Stimulated activated memory B cell treated with anti-CD40 and anti-IgM and Interleukin-4, amounts not matched to agents 10 μg/mL and 1 μg/mL and 100 μg/mL, for 72 hours (primary cell): ENCODE data around the gene SLC2A11.

Source experiments
- ATAC-seq: fragments of 150-1000 bp; cut with Tn5 transposase; 2 replicates; pipeline ENCODE4 v1.10.0; 2021
- H3K27ac Mint-ChIP-seq: one replicate; pipeline ENCODE4 v1.8.0; 2022; ENCODE audit warnings: mild to moderate bottlenecking, mixed read lengths
- H3K27me3 Mint-ChIP-seq: one replicate; pipeline ENCODE4 v1.8.0; 2022; ENCODE audit warnings: mixed read lengths
- H3K36me3 Mint-ChIP-seq: one replicate; pipeline ENCODE4 v1.8.0; 2022; ENCODE audit warnings: mixed read lengths
- H3K4me1 Mint-ChIP-seq: one replicate; pipeline ENCODE4 v1.8.0; 2022; ENCODE audit warnings: mixed read lengths
- H3K4me3 Mint-ChIP-seq: one replicate; pipeline ENCODE4 v1.8.0; 2022; ENCODE audit warnings: mild to moderate bottlenecking, moderate library complexity, mixed read lengths
- H3K9me3 Mint-ChIP-seq: one replicate; pipeline ENCODE4 v1.8.0; 2022; ENCODE audit warnings: mixed read lengths

Gene SLC2A11

DNA sequence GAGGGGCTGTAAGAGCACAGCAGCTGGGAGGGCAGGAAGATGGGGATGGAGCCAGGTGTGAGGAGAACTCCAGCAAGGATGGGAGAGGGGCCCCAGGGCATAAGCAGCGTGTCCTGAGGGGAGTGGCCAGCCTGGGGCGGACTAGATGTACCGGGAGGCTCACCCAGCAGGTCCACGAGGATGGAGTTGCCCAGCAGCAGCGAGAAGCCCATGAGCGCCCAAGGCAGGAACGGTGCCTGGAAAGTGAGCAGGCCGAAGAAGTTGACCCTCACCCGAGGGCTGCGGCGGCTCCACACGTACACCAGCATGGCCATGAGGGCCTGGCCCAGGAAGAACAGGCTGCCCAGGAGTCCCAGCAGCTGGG is 20.2 kb upstream of the SLC2A11 start:
- ATAC-seq = no peak
- peak overlapping the region; percentile 88 for H3K27ac Mint-ChIP-seq
- no peaks in the 10 kb centered on the region for H3K27me3 Mint-ChIP-seq
- H3K4me1 Mint-ChIP-seq = peaks cover 64% of the 10 kb centered on the region
- peaks cover 7% of the 10 kb centered on the region for H3K36me3 Mint-ChIP-seq
- peak overlapping the region; percentile 89 for H3K4me3 Mint-ChIP-seq
- H3K9me3 Mint-ChIP-seq = no peaks in the 10 kb centered on the region

DNA sequence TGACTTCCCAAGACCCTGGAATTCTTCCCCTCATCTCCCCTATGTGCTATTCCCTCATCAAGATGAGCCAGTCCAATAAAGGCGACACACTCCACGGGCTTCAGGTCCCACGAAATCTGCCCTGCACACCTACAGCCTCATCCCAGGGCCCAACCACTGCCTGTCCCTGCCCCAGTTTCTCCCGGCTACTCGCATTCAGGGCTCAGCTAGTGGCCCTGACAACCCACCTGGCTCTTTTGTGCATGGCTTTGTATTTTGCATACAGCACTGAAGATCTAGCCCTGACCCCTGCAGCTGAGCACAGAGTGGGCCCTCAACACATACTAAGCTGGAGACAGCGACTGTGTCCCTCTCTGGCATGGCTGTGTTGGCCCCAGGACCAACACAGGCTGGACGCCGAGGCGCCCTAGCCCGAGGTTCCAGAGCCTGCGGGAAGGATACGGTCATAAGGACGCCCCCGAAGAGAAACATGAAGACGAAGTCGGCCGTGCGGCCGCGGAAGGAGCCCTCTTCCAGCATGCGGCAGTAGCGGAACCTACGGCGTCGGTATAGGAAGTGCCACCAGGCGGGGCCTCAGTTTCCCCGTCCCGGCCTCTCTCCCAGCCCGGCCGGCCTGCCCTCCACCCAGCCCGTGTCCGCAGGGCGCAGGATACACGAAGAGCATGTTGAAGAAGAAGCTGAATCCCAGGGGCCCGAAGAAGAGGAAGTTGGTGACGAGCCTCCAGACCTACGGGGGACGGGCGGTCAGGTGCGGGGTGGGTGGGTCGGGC is 19.6 kb upstream of the SLC2A11 start:
- peak; percentile 70 for ATAC-seq
- peaks cover 7% of the 10 kb centered on the region for H3K36me3 Mint-ChIP-seq
- H3K27me3 Mint-ChIP-seq = no peaks in the 10 kb centered on the region
- peaks cover 70% of the 10 kb centered on the region for H3K4me1 Mint-ChIP-seq
- H3K9me3 Mint-ChIP-seq = no peaks in the 10 kb centered on the region
- H3K27ac Mint-ChIP-seq = peak overlapping the region; percentile 88
- peak overlapping the region; percentile 89 for H3K4me3 Mint-ChIP-seq

DNA sequence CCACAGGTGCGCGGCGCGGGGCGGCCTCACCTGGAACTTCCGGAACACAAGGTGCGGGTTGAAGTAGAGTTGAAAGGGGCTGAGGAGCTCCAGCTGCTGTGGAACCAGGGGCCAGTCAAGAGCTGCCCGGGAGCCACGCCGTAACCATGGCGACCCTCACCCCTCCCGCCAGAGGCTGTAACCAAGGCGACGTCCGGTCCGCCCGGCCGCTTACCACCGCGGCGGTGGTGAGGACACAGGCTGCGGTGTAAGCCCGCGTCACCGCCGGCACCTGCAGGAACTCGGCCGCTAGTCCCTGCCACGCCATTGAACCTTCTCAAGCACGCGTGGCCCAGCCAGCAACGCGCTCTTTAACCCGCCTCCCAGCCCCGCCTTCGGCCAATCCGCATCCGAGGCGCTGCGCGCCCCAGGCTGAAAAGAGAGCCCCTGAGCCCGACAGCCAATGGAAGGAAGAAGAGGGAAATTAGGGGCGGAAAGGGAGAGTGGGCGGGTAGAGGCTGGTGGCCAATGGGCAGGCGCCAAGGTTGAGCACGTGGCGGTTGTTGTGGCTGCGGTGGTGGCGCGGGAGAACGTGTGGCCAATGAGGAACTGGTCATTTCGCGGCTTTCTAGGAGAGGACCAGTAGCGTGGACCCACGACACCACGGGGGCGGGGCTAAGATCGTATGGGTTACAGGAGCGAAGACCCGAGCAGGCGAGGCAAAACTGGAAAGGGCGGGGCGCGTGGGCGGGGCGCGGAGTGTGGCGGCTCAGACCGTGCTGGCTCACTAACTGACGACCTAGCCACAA is 18.8 kb upstream of the SLC2A11 start, which contains the start of gene DERL3:
Gene DERL3 (minus strand): TSS at position 326 of the 788 bp plus-strand sequence. CDS start 19 bp downstream, at position 307.
- peaks cover 76% of the 10 kb centered on the region for H3K4me1 Mint-ChIP-seq
- H3K27me3 Mint-ChIP-seq = no peaks in the 10 kb centered on the region
- peaks cover 7% of the 10 kb centered on the region for H3K36me3 Mint-ChIP-seq
- ATAC-seq = peak; percentile 92
- H3K9me3 Mint-ChIP-seq = no peaks in the 10 kb centered on the region
- peak within 1 kb of the TSS; percentile 88 for H3K27ac Mint-ChIP-seq
- peak within 1 kb of the TSS; percentile 89 for H3K4me3 Mint-ChIP-seq

DNA sequence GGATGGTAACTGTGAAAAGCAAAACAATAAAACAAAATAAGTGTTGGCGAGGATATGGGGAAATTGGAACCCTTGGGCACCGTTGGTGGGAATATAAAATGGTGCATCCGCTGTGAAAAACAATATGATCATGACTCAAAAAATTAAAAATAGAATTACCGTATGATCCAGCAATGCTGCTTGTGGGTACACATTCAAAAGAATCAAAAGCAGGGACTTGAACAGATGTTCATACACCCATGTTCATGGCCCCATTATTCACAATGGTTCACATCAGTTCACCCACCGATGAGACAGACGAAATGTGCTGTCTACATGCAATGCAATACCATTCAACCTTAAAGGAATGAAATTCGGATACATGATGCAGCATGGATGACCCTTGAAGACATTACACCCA is 17.6 kb upstream of the SLC2A11 start:
- no peaks in the 10 kb centered on the region for H3K9me3 Mint-ChIP-seq
- H3K4me3 Mint-ChIP-seq = peak overlapping the region; percentile 34
- H3K27ac Mint-ChIP-seq = peak overlapping the region; percentile 88
- no peaks in the 10 kb centered on the region for H3K27me3 Mint-ChIP-seq
- H3K36me3 Mint-ChIP-seq = peaks cover 7% of the 10 kb centered on the region
- no peak for ATAC-seq
- H3K4me1 Mint-ChIP-seq = peaks cover 83% of the 10 kb centered on the region

DNA sequence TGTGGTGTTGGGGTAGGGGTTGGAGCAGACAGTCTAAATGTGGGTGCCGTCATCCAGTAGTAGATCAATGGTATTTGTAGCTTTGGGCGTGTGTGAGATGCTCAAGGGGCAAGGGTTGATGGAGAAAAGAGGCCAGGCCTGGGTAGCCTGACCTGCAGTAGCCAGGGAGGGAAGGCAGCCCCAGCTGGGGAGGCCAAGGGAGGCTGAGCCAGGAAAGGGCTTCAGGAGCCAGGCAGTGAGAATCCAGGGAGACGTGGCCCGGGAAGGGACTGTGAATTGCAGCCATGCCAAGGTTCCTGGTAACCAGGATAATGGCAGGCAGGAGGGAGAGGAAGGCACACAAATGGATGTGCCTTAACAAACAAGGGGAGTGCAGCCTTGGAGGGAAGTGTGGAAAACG is 16.4 kb upstream of the SLC2A11 start:
- Mint-ChIP-seq H3K9me3 (no peaks in the 10 kb centered on the region), H3K27ac (peak overlapping the region; percentile 88), H3K27me3 (no peaks in the 10 kb centered on the region), H3K36me3 (no peaks in the 10 kb centered on the region), H3K4me1 (peaks cover 83% of the 10 kb centered on the region), H3K4me3 (no peak overlapping the region)
- no peak for ATAC-seq

DNA sequence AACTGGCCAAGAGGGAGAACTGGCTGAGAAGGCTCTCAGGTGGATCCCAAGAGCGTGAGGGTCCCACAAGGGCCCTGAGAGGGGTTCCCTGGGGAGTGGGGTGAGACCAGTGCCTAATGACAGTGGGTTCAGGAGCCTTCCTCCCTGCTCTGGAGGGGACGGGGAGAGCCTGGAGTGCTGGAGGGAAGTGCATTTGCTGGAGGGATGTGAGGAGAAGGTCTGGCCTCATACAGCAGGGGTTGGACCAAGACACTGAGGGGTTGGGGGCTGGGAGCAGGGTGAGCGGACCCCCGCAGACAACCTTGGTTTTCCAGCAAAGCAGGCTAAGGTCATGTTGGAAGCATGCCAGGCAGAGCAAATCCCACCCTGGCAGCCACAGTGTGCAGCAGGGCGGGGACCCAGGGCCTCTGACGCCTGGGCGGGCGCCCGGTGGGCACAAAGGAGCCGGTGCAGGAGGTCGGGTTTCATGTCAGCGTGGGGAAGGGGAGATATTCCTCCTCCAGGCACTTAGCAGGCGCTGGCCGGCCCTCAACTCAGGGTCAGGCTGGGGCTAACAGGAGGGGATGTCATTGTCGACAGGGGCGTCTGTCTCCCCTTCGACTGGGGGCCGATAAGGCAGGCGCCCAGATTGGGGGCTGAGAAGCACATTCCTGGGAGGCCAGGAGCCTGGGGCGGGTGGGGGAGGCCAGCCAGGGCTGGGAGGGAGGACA is 15.8 kb upstream of the SLC2A11 start:
- no peak overlapping the region for H3K4me3 Mint-ChIP-seq
- H3K9me3 Mint-ChIP-seq = no peaks in the 10 kb centered on the region
- no peaks in the 10 kb centered on the region for H3K36me3 Mint-ChIP-seq
- H3K27ac Mint-ChIP-seq = peak overlapping the region; percentile 88
- ATAC-seq = no peak
- no peaks in the 10 kb centered on the region for H3K27me3 Mint-ChIP-seq
- H3K4me1 Mint-ChIP-seq = peaks cover 83% of the 10 kb centered on the region

GRCh38 chr22:23842599-23842998 is 15.1 kb upstream of the SLC2A11 start:
- H3K4me1 Mint-ChIP-seq = peaks cover 83% of the 10 kb centered on the region
- peak overlapping the region; percentile 90 for H3K27ac Mint-ChIP-seq
- ATAC-seq = no peak
- H3K9me3 Mint-ChIP-seq = no peaks in the 10 kb centered on the region
- no peak overlapping the region for H3K4me3 Mint-ChIP-seq
- no peaks in the 10 kb centered on the region for H3K36me3 Mint-ChIP-seq
- no peaks in the 10 kb centered on the region for H3K27me3 Mint-ChIP-seq

GRCh38 chr22:23844739-23845202 is 12.9 kb upstream of the SLC2A11 start:
- ATAC-seq = no peak
- Mint-ChIP-seq H3K4me3 (peak overlapping the region; percentile 64), H3K27ac (peak overlapping the region; percentile 90), H3K27me3 (no peaks in the 10 kb centered on the region), H3K9me3 (no peaks in the 10 kb centered on the region), H3K4me1 (peaks cover 84% of the 10 kb centered on the region), H3K36me3 (no peaks in the 10 kb centered on the region)

- no peaks in the 10 kb centered on the region for H3K27me3 Mint-ChIP-seq
- H3K27ac Mint-ChIP-seq = peak overlapping the region; percentile 90
- H3K36me3 Mint-ChIP-seq = no peaks in the 10 kb centered on the region
- H3K4me3 Mint-ChIP-seq = peak overlapping the region; percentile 0
- peaks cover 86% of the 10 kb centered on the region for H3K4me1 Mint-ChIP-seq
- ATAC-seq = no peak
- H3K9me3 Mint-ChIP-seq = no peaks in the 10 kb centered on the region
Observed at GRCh38 chr22:23845265-23846080, 12.2 kb upstream of the SLC2A11 start.

GRCh38 chr22:23846081-23846469 is 11.6 kb upstream of the SLC2A11 start:
- Mint-ChIP-seq H3K9me3 (no peaks in the 10 kb centered on the region), H3K4me1 (peaks cover 87% of the 10 kb centered on the region), H3K36me3 (no peaks in the 10 kb centered on the region), H3K27me3 (no peaks in the 10 kb centered on the region), H3K27ac (peak overlapping the region; percentile 90), H3K4me3 (no peak overlapping the region)
- no peak for ATAC-seq

DNA sequence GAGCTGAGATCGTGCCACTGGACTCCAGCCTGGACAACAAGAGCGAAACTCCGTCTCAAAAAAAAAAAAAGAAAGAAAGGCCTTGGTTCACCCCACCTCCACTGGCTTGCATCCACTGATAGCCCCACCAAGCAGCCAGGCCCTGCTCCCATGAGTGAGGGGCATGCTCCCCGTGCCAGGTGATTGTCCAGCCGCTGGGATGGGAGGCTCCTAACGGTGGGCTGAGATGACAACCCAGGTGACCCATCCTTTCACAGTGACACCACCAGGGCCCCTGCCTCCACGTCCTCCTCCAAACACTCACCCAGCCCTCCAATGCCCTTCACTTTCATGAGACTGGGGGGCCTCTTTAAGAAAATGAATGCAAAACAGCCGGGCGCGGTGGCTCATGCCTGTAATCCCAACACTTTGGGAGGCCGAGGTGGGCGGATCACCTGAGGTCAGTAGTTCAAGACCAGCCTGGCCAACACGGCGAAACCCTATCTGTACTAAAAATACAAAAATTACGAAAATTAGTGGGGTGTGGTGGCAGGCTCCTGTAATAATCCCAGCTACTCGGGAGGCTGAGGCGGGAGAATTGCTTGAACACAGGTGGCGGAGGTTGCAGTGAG is 10.3 kb upstream of the SLC2A11 start:
- H3K9me3 Mint-ChIP-seq = no peaks in the 10 kb centered on the region
- H3K27ac Mint-ChIP-seq = peak overlapping the region; percentile 76
- no peak overlapping the region for H3K4me3 Mint-ChIP-seq
- H3K36me3 Mint-ChIP-seq = no peaks in the 10 kb centered on the region
- peaks cover 82% of the 10 kb centered on the region for H3K4me1 Mint-ChIP-seq
- ATAC-seq = no peak
- H3K27me3 Mint-ChIP-seq = no peaks in the 10 kb centered on the region

GRCh38 chr22:23847991-23848864 is 9.4 kb upstream of the SLC2A11 start:
- H3K9me3 Mint-ChIP-seq = no peaks in the 10 kb centered on the region
- H3K4me1 Mint-ChIP-seq = peaks cover 74% of the 10 kb centered on the region
- peak overlapping the region; percentile 76 for H3K27ac Mint-ChIP-seq
- no peak for ATAC-seq
- no peaks in the 10 kb centered on the region for H3K27me3 Mint-ChIP-seq
- no peaks in the 10 kb centered on the region for H3K36me3 Mint-ChIP-seq
- H3K4me3 Mint-ChIP-seq = peak overlapping the region; percentile 18
